HL-60/S4 (cell line): Measurements from ENCODE around the gene E4F1.
"Not testable (repeated sequence)": the region's sequence is repeated elsewhere in the genome, so short reads cannot be mapped to it uniquely, and the experiment has no call there.

Source experiments
- in situ Hi-C: fragments of 300-500 bp; cut with MboI; formaldehyde crosslinking; loops from 2 replicates; pipeline ENCODE4 v1.14.3; 2022; ENCODE audit warnings: low sequenced_read_pairs

Gene E4F1

DNA sequence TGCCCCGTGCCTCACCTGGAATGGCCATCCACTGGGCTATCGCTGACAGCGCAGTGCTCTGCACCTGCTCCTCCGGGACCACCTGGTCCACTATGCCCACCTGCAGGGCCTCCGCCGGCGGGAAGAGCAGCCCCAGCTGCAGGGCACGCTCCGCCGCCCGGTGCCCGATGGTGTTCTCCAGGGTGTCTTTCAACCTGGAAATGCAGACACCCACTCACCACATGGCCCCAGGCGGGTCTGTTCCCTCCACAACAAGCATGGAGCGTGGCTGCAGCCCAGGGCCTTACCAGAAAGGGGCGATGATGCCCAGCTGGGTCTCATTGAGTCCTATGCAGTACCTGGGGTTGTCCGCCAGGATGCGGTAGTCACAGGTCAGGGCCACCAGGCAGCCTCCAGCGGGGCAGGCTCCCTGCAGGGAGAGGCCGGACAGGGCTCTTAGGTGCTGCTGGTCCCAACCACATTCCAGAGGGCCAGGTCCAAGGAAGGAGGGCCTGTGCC lies 19.7 kb downstream of the E4F1 start:
- in situ Hi-C loops = no loop called here

GRCh38 chr16:2243781-2244180 lies 20.4 kb downstream of the E4F1 start:
- in situ Hi-C loops = no loop called here

GRCh38 chr16:2244301-2244700 lies 20.9 kb downstream of the E4F1 start:
- in situ Hi-C loops = no loop called here

- in situ Hi-C loops = no loop called here
Measured at GRCh38 chr16:2244926-2245795, 21.8 kb downstream of the E4F1 start.

DNA sequence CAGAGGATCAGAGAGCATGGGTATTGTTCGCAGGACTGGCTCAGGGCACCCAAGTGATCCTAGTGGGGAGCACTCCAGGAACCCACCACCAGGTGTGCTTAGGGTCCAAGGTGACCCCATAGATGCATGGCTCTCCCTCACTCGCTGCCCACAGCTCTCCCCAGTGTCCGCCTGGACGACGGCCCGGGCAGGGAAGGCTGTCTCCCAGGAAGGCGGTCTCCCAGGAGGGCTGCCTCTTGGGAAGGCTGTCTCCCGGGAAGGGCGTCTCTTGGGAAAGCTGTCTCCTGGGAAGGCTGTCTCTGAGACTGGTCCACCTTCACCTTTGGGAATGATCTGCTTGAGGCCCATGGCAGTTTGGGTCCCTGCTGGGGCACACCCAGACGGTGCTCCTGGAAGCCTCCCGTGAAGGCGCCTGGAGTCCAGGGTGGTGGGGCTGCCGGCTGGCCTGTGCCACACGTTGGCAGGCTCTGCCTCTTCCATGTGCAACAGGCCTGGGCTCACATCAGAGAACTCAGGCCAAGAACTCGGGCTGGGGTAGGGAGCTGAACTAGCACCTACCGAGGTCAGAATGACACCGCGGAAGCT lies 23.0 kb downstream of the E4F1 start:
- in situ Hi-C loops = no loop called here

GRCh38 chr16:2250652-2251295 lies 27.4 kb downstream of the E4F1 start:
- in situ Hi-C loops = no loop called here

DNA sequence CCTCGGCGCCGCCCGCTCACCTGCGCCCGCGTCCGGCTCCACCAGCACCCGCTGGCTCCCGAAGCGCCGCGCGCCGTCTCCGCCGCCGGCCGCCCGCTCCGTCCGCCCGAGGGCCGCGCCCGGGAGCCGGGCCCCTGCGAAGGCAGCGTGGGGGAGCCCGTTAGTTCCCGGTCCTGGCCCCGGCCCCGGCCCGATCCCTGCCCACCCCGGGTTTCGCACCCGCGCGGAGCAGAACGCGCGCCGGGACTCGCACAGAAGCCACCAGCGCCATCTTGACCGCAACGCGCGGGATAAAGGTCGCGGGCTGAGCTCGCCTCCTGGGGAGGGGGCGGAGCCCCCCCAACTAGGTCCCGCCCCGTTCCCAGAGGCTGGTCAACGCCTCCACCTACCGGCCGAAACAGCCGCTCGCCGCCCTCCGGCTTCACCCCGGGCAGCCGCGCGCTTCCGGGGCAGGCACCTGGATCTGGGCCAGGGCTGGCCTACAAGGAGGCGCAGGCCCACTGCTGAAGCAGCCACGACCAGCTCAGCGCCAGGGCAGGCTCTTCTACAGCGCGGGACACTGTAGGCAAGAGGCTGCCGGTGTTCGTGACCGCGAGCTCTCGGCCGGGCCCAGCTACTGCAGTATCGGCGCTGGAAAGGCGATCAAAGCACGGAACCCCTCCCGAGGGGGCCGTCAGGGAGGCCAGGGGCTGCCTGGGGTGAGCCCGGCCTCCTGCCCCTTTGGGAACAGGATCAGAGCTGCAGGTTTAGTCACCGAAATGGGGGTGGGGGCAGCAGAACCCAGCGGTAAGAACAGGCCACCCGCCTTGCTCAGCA lies 28.1 kb downstream of the E4F1 start, which contains the start of gene ECI1:
Gene ECI1 (minus strand): TSS at position 292 of the 816 bp plus-strand sequence. CDS start 21 bp downstream, at position 271.
- in situ Hi-C loops = no loop called here

DNA sequence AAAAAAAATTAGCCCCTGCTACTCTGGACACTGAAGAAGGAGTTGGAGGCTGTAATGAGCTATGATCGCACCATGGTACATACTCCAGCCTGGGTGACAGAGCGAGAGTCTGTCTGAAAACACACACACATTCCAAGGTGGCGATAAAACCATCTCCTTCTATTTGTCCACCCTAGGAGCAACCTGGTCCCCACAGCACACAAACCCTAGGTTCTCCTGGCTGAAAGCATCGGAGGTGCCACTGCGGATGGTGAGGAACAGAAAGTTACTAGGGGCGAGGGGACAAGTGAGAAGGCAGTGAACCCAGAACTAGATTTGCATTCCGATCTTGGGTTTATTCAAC lies 29.4 kb downstream of the E4F1 start:
- in situ Hi-C loops = no loop called here

GRCh38 chr16:2253293-2253692 lies 29.9 kb downstream of the E4F1 start:
- in situ Hi-C loops = no loop called here

DNA sequence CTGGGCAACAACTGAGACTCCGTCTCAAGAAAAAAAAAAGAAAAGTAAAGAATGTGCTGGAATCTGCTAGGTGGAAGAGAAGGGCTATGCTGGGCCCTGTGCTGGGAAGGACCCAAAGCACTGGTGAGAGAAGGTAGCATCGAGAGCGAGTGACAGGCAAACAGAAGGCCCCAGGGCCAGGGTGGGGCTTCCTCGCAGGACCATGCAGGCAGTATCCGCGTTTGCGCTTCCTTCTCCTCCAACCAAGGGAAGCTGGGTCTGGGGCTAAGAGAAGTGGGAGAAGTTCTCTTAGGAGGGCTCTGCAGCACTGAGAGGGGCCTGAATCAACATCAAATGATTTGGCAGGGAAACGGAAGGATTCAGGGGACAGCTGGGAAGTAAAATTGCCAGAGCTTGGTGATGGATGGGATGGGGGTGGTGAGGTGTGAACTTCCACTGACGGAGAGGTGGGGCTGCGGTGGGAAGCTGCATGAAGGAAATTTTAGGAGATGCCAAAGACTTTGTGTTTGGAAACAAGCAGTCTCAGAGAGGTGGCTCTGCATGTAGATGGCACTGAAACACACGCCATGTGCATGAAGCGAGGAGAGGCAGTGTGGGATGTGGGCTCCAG lies 33.2 kb downstream of the E4F1 start:
- in situ Hi-C loops = no loop called here

GRCh38 chr16:2257726-2258125 lies 34.3 kb downstream of the E4F1 start:
- in situ Hi-C loops = no loop called here

DNA sequence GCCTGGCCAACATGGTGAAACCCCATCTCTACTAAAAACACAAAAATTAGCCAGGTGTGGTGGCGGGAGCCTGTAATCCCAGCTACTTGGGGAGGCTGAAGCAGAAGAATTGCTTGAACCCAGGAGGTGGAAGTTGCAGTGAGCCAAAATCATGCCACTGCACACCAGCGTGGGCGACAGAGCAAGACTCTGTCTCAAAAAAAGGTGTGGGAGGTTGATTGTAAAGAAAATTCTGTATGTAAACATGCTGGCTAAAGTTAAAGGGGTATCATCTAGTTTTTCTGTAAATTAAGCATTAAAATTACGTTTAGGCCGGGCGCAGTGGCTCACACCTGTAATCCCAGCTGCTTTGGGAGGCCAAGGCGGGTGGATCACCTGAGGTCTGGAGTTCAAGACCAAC lies 35.1 kb downstream of the E4F1 start:
- in situ Hi-C loops = not testable (repeated sequence)

- in situ Hi-C loops = no loop called here
Measured at GRCh38 chr16:2260250-2260649, 36.9 kb downstream of the E4F1 start.

- in situ Hi-C loops = not testable (repeated sequence)
Measured at GRCh38 chr16:2263026-2263425, 39.6 kb downstream of the E4F1 start.

- in situ Hi-C loops = not testable (repeated sequence)
Measured at GRCh38 chr16:2266887-2267286, 43.5 kb downstream of the E4F1 start.

DNA sequence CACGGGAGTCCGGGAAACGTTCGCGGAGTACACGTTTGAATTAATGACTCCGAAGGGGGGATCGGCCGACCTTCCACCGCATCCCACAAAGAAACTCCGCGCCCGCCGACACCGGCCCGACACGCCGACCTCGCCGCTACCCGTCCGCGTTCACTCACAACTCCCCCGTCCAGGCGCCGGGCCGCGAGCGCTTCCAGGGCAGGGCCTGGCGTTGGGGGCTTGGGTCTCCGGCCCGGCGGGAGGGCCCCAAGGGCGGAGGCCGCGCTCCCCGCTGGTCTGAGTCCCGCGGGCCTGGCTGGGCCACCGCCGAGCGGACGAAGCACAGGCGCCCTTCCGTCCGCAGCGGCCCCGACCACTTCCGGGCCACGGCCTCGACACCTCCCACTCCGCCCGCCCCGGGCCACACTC lies 44.1 kb downstream of the E4F1 start:
- in situ Hi-C loops = not testable (repeated sequence)

GRCh38 chr16:2267913-2268666 lies 44.7 kb downstream of the E4F1 start, which contains the start of gene RNPS1:
Gene RNPS1 (minus strand): TSS chr16:2268126. CDS start chr16:2264643, 3,483 bp downstream.
- in situ Hi-C loops = no loop called here

DNA sequence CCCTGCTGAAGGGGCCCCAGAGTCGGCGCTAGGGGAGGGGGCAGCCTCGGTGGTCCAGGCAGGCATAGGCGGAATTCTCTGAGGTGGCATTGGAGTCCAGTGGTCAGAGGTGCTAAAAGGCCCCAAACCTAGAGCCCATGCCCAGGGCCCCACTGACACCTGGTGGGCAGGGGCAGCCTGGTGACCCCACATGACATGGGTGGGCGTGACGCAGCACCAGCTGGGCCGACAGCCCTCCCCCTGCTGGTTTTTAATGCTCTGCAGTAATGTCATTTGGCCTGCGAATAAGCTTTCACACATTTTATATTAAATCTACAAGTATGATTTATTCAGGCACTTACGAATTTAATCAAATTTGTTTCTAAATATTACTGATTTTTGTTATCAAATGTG lies 46.7 kb downstream of the E4F1 start:
- in situ Hi-C loops = no loop called here

- in situ Hi-C loops = no loop called here
Measured at GRCh38 chr16:2270588-2271470, 47.4 kb downstream of the E4F1 start.
